Trophoblast cell (in vitro differentiated cells and primary cell): ENCODE results near the gene OSBPL9.

ENCODE experiments used
- DNase-seq, 2 donors: peaks; one replicate each; pipeline ENCODE4 v3.0.0-alpha.2; 2016
- H2AFZ ChIP-seq: 2 replicates; pipeline ENCODE4 v1.6.1; 2013; ENCODE audit warnings: low read length, moderate library complexity, mild to moderate bottlenecking; ENCODE audit not compliant: insufficient read depth, poor library complexity
- H2AK5ac ChIP-seq: 2 replicates; pipeline ENCODE4 v1.6.1; 2013; ENCODE audit warnings: mild to moderate bottlenecking, low read length
- H2BK120ac ChIP-seq: 2 replicates; pipeline ENCODE4 v1.6.1; 2013; ENCODE audit warnings: low read length, mild to moderate bottlenecking, moderate library complexity; ENCODE audit not compliant: insufficient read depth, poor library complexity
- H2BK12ac ChIP-seq: 2 replicates; pipeline ENCODE4 v1.6.1; 2013; ENCODE audit warnings: mild to moderate bottlenecking, low read length, moderate library complexity
- H2BK5ac ChIP-seq: 2 replicates; pipeline ENCODE4 v1.6.1; 2013; ENCODE audit warnings: low read length, low read depth, moderate library complexity, mild to moderate bottlenecking; ENCODE audit not compliant: poor library complexity
- H3K14ac ChIP-seq: 2 replicates; pipeline ENCODE4 v1.6.1; 2013; ENCODE audit warnings: mild to moderate bottlenecking, low read length
- H3K18ac ChIP-seq: 2 replicates; pipeline ENCODE4 v1.6.1; 2013; ENCODE audit warnings: mild to moderate bottlenecking, low read length
- H3K23ac ChIP-seq: 2 replicates; pipeline ENCODE4 v1.6.1; 2013; ENCODE audit warnings: low read length
- H3K27ac ChIP-seq: 2 replicates; pipeline ENCODE4 v1.5.1; 2013; ENCODE audit warnings: low read depth, mild to moderate bottlenecking, inconsistent platforms, low read length, moderate library complexity
- H3K27me3 ChIP-seq: 2 replicates; pipeline ENCODE4 v1.6.1; 2013; ENCODE audit warnings: inconsistent platforms, mild to moderate bottlenecking, low read length, moderate library complexity; ENCODE audit not compliant: insufficient read depth
- H3K36me3 ChIP-seq, 2 experiments: 1 replicate in 1 of 2; 2 replicates in 1 of 2; pipeline ENCODE4 v1.6.1; 2013; ENCODE audit warnings: low read length in 2 of 2, mild to moderate bottlenecking in 2 of 2, moderate library complexity in 1 of 2; ENCODE audit not compliant: insufficient read depth in 2 of 2, control insufficient read depth in 1 of 2
- H3K4ac ChIP-seq: 2 replicates; pipeline ENCODE4 v1.6.1; 2013; ENCODE audit warnings: low read depth, mild to moderate bottlenecking, low read length, moderate library complexity
- H3K4me1 ChIP-seq, 2 experiments: 1 replicate in 1 of 2; 2 replicates in 1 of 2; pipeline ENCODE4 v1.6.1; 2013; ENCODE audit warnings: low read length in 2 of 2, mild to moderate bottlenecking in 2 of 2, moderate library complexity in 1 of 2; ENCODE audit not compliant: insufficient read depth in 2 of 2, control insufficient read depth in 1 of 2
- H3K4me2 ChIP-seq: 2 replicates; pipeline ENCODE4 v1.6.1; 2013; ENCODE audit warnings: inconsistent platforms, mild to moderate bottlenecking, low read length, moderate library complexity
- H3K4me3 ChIP-seq: 2 replicates; pipeline ENCODE4 v1.5.1; 2013; ENCODE audit warnings: mild to moderate bottlenecking, low read depth, low read length, inconsistent platforms
- H3K79me1 ChIP-seq: one replicate; pipeline ENCODE4 v1.6.1; 2013; ENCODE audit warnings: low read length
- H3K79me2 ChIP-seq: 2 replicates; pipeline ENCODE4 v1.6.1; 2013; ENCODE audit warnings: low read length, mild to moderate bottlenecking; ENCODE audit not compliant: control insufficient read depth, insufficient read depth, poor library complexity
- H3K9ac ChIP-seq: 2 replicates; pipeline ENCODE4 v1.6.1; 2013; ENCODE audit warnings: mild to moderate bottlenecking, low read length
- H3K9me3 ChIP-seq: 2 replicates; pipeline ENCODE4 v1.6.1; 2013; ENCODE audit warnings: low read depth, mild to moderate bottlenecking, control low read depth, inconsistent platforms, low read length; ENCODE audit not compliant: insufficient read depth
- H4K12ac ChIP-seq: 2 replicates; pipeline ENCODE4 v1.6.1; 2013; ENCODE audit warnings: low read depth, mild to moderate bottlenecking, low read length, moderate library complexity
- H4K8ac ChIP-seq: 2 replicates; pipeline ENCODE4 v1.6.1; 2013; ENCODE audit warnings: low read depth, mild to moderate bottlenecking, low read length, moderate library complexity
- H4K91ac ChIP-seq: one replicate; pipeline ENCODE4 v1.6.1; 2013; ENCODE audit warnings: low read depth, mild to moderate bottlenecking, low read length, moderate library complexity
- WGBS: extraction: QIAGEN DNeasy Blood & Tissue Kit; methylation state at CpG from one replicate; pipeline ENCODE4 v1.1.7; 2013; ENCODE audit warnings: missing lambda C conversion rate; ENCODE audit not compliant: insufficient read length, insufficient coverage; ENCODE audit errors: extremely low coverage; 5-methylcytosine and 5-hydroxymethylcytosine counted together

Gene OSBPL9

GRCh38 chr1:51621841-51622454 lies 5.1 kb downstream of the OSBPL9 start:
- no peak overlapping the region for H4K91ac ChIP-seq
- H3K4me1 ChIP-seq: peaks cover 2 to 13% of the 10 kb centered on the region in 2 experiments
- peak overlapping the region; percentile 83 for H3K27ac ChIP-seq
- 100% methylated on average over 1 of the region's 2 CpGs for WGBS
- H2BK120ac ChIP-seq: no peak overlapping the region
- no peak overlapping the region for H2BK5ac ChIP-seq
- H3K23ac ChIP-seq: no peak overlapping the region
- H2AFZ ChIP-seq: no peak overlapping the region
- peak overlapping the region; percentile 35 for H3K4me2 ChIP-seq
- DNase-seq: peak; percentile 51 to 79
- no peak overlapping the region for H3K18ac ChIP-seq
- H2BK12ac ChIP-seq: no peak overlapping the region
- H3K14ac ChIP-seq: no peak overlapping the region
- H3K9me3 ChIP-seq: no peaks in the 10 kb centered on the region
- H3K79me2 ChIP-seq: peaks cover 25% of the 10 kb centered on the region
- no peak overlapping the region for H3K9ac ChIP-seq
- H3K27me3 ChIP-seq: no peaks in the 10 kb centered on the region
- H3K4ac ChIP-seq: no peak overlapping the region
- H4K8ac ChIP-seq: no peak overlapping the region
- H2AK5ac ChIP-seq: no peak overlapping the region
- H3K79me1 ChIP-seq: peaks cover 16% of the 10 kb centered on the region
- H4K12ac ChIP-seq: no peak overlapping the region
- H3K36me3 ChIP-seq: peaks cover 0 to 2% of the 10 kb centered on the region in 2 experiments
- H3K4me3 ChIP-seq: no peak overlapping the region

DNA sequence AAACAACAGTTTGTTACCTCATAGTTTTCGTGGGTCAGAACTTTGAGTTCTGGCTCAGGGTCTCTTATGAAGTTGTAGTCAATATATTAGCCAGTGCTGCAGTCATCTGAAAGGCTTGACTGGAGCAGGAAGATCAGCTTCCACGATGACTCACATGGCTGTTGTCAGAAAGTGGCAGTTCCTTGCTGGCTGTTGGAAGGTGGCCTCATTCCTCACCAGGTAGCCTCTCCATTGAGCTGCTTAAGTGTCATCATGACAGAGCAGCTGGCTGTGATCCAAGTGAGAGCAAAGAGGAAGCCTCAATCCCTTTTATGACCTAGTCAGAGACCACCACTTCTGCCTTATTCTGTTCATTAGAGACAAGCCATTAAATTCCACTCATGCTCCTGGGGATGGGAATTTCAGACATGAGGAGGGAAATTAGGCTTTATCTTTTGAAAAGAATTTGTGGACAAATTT lies 5.6 kb downstream of the OSBPL9 start:
- Histone ChIP-seq H3K14ac (no peak overlapping the region), H3K4me1 (peaks cover 2 to 13% of the 10 kb centered on the region in 2 experiments), H3K9me3 (no peaks in the 10 kb centered on the region), H3K79me1 (peaks cover 13% of the 10 kb centered on the region), H4K8ac (no peak overlapping the region), H3K23ac (no peak overlapping the region), H4K12ac (no peak overlapping the region), H3K18ac (no peak overlapping the region), H3K36me3 (peaks cover 0 to 2% of the 10 kb centered on the region in 2 experiments), H4K91ac (no peak overlapping the region), H2AFZ (no peak overlapping the region), H3K4ac (no peak overlapping the region), H2BK12ac (no peak overlapping the region), H3K9ac (no peak overlapping the region), H3K27me3 (no peaks in the 10 kb centered on the region), H2BK5ac (no peak overlapping the region), H2AK5ac (no peak overlapping the region), H3K4me3 (no peak overlapping the region), H3K27ac (peak overlapping the region; percentile 83), H3K79me2 (peaks cover 22% of the 10 kb centered on the region), H3K4me2 (peak overlapping the region; percentile 25), H2BK120ac (no peak overlapping the region)
- no CpG with 5 or more reads among the region's 2 CpGs for WGBS
- peak; percentile 93 to 95 for DNase-seq

DNA sequence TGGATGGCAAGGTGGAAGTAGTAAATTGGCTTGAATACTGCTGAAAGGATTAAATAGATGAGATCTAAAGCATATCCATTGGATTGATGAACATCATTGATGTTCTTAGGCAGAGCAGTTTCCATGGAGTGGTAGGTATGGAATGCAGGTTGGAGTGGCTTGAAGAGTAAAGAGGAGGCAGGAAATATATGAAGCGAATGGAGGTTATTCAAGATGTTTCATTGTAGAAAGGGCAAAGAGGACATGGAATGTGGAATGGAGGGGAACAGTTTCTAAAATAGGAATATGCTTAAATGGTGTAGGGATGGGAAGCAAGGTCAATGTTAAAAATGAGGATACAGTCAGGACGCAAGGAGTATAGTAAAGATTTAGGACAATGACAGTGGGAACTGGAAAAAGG lies 6.1 kb downstream of the OSBPL9 start:
- Histone ChIP-seq H2BK5ac (no peak overlapping the region), H3K27me3 (no peaks in the 10 kb centered on the region), H3K4me1 (peaks cover 2 to 11% of the 10 kb centered on the region in 2 experiments), H4K91ac (no peak overlapping the region), H3K4me2 (no peak overlapping the region), H3K9me3 (no peaks in the 10 kb centered on the region), H2BK120ac (no peak overlapping the region), H4K8ac (no peak overlapping the region), H3K4ac (no peak overlapping the region), H3K79me2 (peaks cover 17% of the 10 kb centered on the region), H3K79me1 (peaks cover 13% of the 10 kb centered on the region), H3K23ac (no peak overlapping the region), H3K14ac (no peak overlapping the region), H2BK12ac (no peak overlapping the region), H2AK5ac (no peak overlapping the region), H3K27ac (peak overlapping the region; percentile 83), H4K12ac (no peak overlapping the region), H3K9ac (no peak overlapping the region), H3K18ac (no peak overlapping the region), H2AFZ (no peak overlapping the region), H3K36me3 (peaks cover 0 to 2% of the 10 kb centered on the region in 2 experiments), H3K4me3 (no peak overlapping the region)
- no peak for DNase-seq
- WGBS: no CpG with 5 or more reads among the region's 2 CpGs

DNA sequence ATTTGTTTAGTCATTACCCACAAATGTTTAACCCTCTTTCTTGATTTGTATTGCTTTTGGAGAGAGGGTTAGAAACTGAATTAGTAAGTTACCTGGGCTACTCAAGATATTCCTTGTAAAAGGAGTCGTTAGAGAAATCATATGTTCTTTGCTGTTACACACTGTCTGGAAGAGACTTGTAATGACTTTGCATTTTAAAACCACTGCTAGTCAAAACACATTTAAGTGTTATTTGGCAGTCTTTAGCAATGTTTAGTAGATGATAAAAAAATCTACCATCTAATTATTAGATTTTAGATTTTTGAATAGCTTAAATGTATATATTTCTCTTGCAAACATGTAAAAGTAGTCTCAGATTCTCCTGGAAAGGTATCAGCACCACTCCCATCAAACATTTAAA lies 6.6 kb downstream of the OSBPL9 start:
- Histone ChIP-seq H2BK120ac (no peak overlapping the region), H2AFZ (no peak overlapping the region), H2BK5ac (no peak overlapping the region), H3K27ac (peak overlapping the region; percentile 83), H3K14ac (no peak overlapping the region), H4K91ac (no peak overlapping the region), H2AK5ac (no peak overlapping the region), H3K79me2 (peaks cover 19% of the 10 kb centered on the region), H3K4me1 (peaks cover 2 to 11% of the 10 kb centered on the region in 2 experiments), H3K4me3 (no peak overlapping the region), H3K4me2 (no peak overlapping the region), H3K79me1 (peaks cover 13% of the 10 kb centered on the region), H3K23ac (no peak overlapping the region), H3K4ac (no peak overlapping the region), H3K36me3 (peaks cover 0 to 2% of the 10 kb centered on the region in 2 experiments), H3K18ac (no peak overlapping the region), H4K8ac (no peak overlapping the region), H3K9me3 (no peaks in the 10 kb centered on the region), H2BK12ac (no peak overlapping the region), H3K27me3 (no peaks in the 10 kb centered on the region), H3K9ac (no peak overlapping the region), H4K12ac (no peak overlapping the region)
- WGBS: no CpG with 5 or more reads among the region's 1 CpG
- no peak for DNase-seq
